Stimulated activated memory B cell treated with anti-CD40 and anti-IgM and Interleukin-4, amounts not matched to agents 10 μg/mL and 1 μg/mL and 100 μg/mL, for 72 hours (primary cell): Measurements from ENCODE around the gene BHMT2.

Source experiments
- ATAC-seq: fragments of 150-1000 bp; cut with Tn5 transposase; 2 replicates; pipeline ENCODE4 v1.10.0; 2021
- H3K27ac Mint-ChIP-seq: one replicate; pipeline ENCODE4 v1.8.0; 2022; ENCODE audit warnings: mild to moderate bottlenecking, mixed read lengths
- H3K27me3 Mint-ChIP-seq: one replicate; pipeline ENCODE4 v1.8.0; 2022; ENCODE audit warnings: mixed read lengths
- H3K36me3 Mint-ChIP-seq: one replicate; pipeline ENCODE4 v1.8.0; 2022; ENCODE audit warnings: mixed read lengths
- H3K4me1 Mint-ChIP-seq: one replicate; pipeline ENCODE4 v1.8.0; 2022; ENCODE audit warnings: mixed read lengths
- H3K4me3 Mint-ChIP-seq: one replicate; pipeline ENCODE4 v1.8.0; 2022; ENCODE audit warnings: mild to moderate bottlenecking, moderate library complexity, mixed read lengths
- H3K9me3 Mint-ChIP-seq: one replicate; pipeline ENCODE4 v1.8.0; 2022; ENCODE audit warnings: mixed read lengths

The BHMT2 gene

DNA sequence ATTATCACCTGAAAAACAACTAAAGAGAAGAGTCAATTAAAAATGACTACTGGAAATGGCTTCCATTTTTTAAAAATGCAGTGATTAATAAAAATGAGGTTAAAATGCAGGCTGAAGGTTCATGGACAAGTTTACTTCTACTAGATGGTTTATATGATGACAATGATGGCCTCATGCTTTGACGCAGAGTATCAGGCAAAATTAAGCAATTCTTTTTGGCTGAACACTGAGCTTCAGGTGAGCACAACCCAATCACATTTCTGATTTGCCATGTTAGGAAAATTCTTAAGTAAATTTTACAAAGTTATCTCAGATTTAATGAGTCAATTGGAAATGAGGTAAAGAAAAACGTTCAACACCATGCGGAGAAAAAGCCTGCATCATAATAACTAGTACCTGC is 22.4 kb upstream of the BHMT2 start:
- no peak overlapping the region for H3K27ac Mint-ChIP-seq
- H3K4me3 Mint-ChIP-seq, result no peak overlapping the region
- no peaks in the 10 kb centered on the region for H3K36me3 Mint-ChIP-seq
- peaks cover 18% of the 10 kb centered on the region for H3K27me3 Mint-ChIP-seq
- H3K4me1 Mint-ChIP-seq, result no peaks in the 10 kb centered on the region
- ATAC-seq, result no peak
- H3K9me3 Mint-ChIP-seq, result no peaks in the 10 kb centered on the region

DNA sequence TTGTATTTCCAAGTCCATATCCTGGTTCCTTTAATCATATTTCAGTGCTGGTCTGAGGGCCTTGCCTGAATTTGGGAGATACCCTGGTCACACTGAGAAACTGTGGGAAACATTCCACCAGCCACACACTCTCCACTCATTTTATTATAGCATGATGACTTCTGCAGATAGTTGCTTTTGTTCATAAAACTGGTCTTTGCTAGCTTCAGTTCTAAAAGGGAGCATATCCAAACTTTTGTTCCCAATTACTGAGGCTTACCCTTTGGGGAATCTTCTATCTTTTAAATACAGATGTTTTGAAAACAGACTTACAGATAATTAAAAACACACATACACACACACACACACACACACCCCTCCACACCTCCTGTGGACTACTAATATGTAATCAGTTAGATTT is 21.1 kb upstream of the BHMT2 start:
- Mint-ChIP-seq H3K36me3 (no peaks in the 10 kb centered on the region), H3K4me3 (no peak overlapping the region), H3K4me1 (no peaks in the 10 kb centered on the region), H3K9me3 (no peaks in the 10 kb centered on the region), H3K27ac (no peak overlapping the region), H3K27me3 (peaks cover 18% of the 10 kb centered on the region)
- ATAC-seq, result no peak

DNA sequence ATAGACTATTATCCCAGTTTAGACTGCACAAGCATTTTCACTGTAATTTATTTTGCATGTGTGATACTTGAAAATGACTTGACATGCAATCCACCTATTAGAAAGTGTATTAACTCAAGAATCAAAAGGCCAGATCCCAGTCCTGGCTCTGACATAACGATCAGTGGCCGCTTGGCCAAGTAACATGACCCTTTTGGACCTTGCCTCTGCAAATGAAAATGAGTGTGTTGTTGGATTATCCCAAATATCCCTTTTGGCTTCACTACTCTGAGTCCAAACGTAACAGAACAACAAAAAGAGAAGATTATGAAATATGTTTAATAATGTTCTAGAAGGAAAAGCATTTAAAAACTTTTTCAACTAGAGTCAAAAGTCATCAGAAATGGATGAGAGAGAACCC is 19.1 kb upstream of the BHMT2 start:
- no peaks in the 10 kb centered on the region for H3K4me1 Mint-ChIP-seq
- H3K9me3 Mint-ChIP-seq, result no peaks in the 10 kb centered on the region
- no peak overlapping the region for H3K4me3 Mint-ChIP-seq
- no peak overlapping the region for H3K27ac Mint-ChIP-seq
- no peak for ATAC-seq
- H3K27me3 Mint-ChIP-seq, result peaks cover 18% of the 10 kb centered on the region
- H3K36me3 Mint-ChIP-seq, result no peaks in the 10 kb centered on the region

DNA sequence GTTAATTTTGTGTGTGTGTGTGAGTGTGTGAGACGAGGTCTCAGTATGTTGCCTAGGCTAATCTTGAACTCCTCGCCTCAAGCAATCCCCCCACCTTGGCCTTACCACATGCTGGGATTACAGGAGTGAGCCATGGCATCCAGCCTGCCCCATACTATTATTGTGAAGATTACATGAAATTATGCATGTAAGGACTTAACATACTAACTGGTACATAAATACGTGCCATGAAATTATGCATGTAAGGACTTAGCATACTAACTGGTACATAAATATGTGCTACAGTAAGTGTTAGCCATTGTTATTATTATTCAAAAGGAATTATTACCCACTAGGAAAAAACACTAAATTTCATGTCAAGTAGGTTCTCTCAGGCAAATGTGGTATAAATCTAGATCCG is 16.2 kb upstream of the BHMT2 start:
- Mint-ChIP-seq H3K4me1 (no peaks in the 10 kb centered on the region), H3K4me3 (no peak overlapping the region), H3K27ac (no peak overlapping the region), H3K9me3 (no peaks in the 10 kb centered on the region), H3K27me3 (peaks cover 15% of the 10 kb centered on the region), H3K36me3 (no peaks in the 10 kb centered on the region)
- ATAC-seq, result no peak

DNA sequence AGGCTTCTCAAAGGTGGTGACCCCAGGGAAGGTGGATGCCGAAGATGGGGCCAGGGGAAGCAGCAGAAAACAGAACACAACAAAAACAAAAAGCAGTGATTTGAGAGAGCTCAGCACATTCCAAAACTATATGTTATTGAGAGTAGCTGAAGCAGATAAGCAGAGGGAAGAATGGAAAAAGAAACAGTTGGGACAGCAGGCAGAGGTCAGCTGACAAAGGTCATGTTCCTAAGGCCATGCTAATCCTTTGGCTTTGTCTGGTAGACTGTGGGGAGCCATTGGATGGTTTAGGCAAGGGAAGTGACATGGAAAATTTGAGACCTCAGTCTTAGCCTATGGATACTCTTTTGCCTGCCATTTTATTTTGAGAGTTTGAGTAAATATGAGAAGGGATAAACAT is 14.6 kb upstream of the BHMT2 start:
- Mint-ChIP-seq H3K36me3 (no peaks in the 10 kb centered on the region), H3K4me3 (no peak overlapping the region), H3K27me3 (peaks cover 6% of the 10 kb centered on the region), H3K9me3 (no peaks in the 10 kb centered on the region), H3K27ac (no peak overlapping the region), H3K4me1 (no peaks in the 10 kb centered on the region)
- no peak for ATAC-seq

DNA sequence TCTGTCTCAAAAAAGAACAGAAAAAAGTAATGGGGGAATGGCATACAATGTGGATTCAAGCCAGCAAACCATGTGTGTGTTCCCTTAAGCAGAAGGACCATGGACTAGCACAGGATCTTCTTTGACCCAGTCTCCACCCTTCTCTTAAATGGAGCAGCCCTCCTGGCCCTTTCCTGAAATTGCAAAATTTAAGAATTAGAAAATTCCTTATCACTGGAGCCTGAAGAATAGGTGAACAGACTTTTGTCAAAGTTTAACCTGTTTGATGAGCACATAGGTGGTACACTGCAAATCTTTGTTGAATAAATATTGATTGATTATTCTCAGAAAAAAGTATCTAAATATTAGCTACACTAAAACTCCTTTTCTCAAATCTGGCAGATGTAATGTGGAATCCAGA is 12.7 kb upstream of the BHMT2 start:
- Mint-ChIP-seq H3K4me1 (no peaks in the 10 kb centered on the region), H3K27ac (no peak overlapping the region), H3K36me3 (no peaks in the 10 kb centered on the region), H3K9me3 (no peaks in the 10 kb centered on the region), H3K4me3 (no peak overlapping the region), H3K27me3 (no peaks in the 10 kb centered on the region)
- ATAC-seq, result no peak

DNA sequence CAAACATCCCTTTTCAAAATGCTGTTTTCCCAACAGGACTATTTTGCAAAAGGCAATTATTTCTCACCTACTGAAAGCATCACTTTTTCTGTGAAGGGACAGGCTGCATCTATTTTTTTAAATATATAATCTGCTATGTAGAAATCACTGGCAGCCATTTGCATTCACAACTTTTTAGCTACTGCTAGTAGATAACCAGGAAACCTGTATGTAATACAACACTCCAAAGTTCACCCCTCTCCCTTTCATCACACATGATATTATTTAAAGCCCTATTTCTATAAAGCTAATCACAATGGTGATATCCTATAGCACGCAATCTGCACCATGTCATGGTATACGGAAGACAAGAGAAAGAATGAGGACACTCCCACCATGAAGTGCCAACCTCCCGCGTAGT is 9.9 kb upstream of the BHMT2 start:
- Mint-ChIP-seq H3K27ac (no peak overlapping the region), H3K4me1 (no peaks in the 10 kb centered on the region), H3K9me3 (no peaks in the 10 kb centered on the region), H3K27me3 (no peaks in the 10 kb centered on the region), H3K36me3 (no peaks in the 10 kb centered on the region), H3K4me3 (no peak overlapping the region)
- ATAC-seq, result no peak

DNA sequence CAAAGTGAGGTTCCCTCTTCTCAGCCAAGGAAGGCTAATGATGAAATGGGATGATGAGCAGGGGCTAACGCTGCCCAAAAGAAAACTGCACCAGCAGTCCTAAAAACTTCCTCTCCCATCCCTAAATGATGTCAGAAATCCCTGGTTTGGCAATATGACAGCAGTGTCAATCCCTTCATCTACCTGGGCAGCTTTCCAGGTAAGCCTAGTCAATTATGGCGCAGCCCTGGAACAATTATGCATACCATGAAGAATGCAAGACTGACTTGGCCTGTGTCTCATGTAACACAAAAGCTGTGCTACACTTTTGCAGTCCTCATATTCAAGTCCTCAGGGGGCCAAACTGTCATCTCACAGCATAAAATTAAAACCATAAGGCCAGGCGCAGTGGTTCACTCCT is 7.1 kb upstream of the BHMT2 start:
- no peaks in the 10 kb centered on the region for H3K36me3 Mint-ChIP-seq
- no peaks in the 10 kb centered on the region for H3K27me3 Mint-ChIP-seq
- H3K27ac Mint-ChIP-seq, result no peak overlapping the region
- H3K4me1 Mint-ChIP-seq, result no peaks in the 10 kb centered on the region
- no peak overlapping the region for H3K4me3 Mint-ChIP-seq
- no peak for ATAC-seq
- no peaks in the 10 kb centered on the region for H3K9me3 Mint-ChIP-seq

DNA sequence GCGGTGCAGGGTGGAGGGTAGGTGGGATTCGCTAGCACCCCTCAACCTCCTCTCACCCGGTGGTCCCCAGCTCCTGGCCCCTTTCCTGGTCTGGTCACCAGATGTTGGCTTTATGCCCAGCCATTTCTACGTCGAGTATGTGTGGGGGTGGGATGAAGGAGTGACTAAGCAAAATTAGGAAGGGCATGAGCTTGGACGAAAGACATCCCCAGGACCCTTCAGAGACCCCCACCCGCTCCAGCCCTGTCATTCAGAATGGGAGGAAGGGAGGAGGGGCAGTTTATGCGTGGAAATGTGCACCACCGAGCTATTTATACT is 742 bp downstream of the BHMT2 start:
- Mint-ChIP-seq H3K4me1 (no peaks in the 10 kb centered on the region), H3K27ac (no peak overlapping the region), H3K36me3 (no peaks in the 10 kb centered on the region), H3K9me3 (peaks cover 3% of the 10 kb centered on the region), H3K27me3 (peaks cover 50% of the 10 kb centered on the region), H3K4me3 (no peak overlapping the region)
- ATAC-seq, result no peak

DNA sequence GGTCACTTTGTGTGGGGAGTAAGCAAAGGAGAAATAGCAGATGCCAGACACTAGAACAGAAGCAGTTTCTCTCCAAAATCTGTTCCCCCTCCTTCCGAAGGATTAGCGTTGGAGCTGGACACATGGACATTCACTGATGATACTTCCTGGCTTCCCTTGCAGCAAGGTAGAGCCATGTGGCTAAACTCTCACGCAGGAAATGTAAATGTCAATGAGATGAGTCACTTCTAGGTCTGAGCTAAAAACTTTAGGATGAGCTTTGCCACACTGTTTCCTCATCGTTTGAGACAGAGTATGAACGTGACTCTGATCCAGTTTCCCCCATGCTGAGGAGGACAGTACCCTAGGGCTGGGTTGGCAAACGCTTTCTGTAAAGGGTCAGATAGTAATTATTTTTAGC is 5.1 kb downstream of the BHMT2 start:
- Mint-ChIP-seq H3K27ac (no peak overlapping the region), H3K4me3 (no peak overlapping the region), H3K4me1 (no peaks in the 10 kb centered on the region), H3K27me3 (peaks cover 38% of the 10 kb centered on the region), H3K9me3 (no peaks in the 10 kb centered on the region), H3K36me3 (no peaks in the 10 kb centered on the region)
- ATAC-seq, result peak; percentile 24

DNA sequence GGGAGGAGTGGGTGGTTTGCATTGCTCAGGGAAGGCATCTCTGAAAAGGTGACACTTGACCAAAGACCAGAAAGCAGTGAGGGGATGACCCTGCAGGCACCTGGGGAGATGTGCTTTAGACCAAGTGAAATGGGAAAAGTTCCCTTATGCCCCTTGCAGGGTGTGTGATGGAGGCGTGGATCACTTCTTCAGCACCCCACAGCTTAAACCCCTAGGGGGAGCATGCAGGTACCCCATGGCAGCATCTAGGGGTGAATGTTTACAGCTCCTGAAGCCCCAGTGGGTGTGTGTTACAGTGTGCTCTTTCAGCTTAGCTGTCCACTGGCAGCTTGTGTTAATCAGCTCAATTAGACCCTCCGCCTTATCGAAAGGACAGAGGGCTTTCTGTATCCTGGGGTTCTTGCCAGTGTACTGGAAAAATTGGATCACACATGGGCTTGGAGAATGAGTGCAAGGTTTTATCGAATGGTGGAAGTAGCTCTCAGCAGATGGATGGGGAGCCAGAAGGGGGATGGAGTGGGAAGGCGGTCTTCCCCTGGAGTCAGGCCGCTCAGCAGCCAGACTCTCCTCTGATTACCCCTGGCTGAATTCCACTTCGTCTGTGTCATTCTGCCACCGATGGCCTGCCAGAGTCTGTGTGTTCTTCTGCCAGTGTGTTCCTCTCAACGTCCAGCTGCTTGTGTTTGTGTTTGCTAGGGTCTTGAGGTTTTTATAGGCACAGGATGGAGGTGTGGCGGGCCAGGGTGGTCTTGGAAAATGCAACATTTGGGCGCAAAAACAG is 6.3 kb downstream of the BHMT2 start:
- Mint-ChIP-seq H3K4me1 (no peaks in the 10 kb centered on the region), H3K36me3 (no peaks in the 10 kb centered on the region), H3K27me3 (peaks cover 28% of the 10 kb centered on the region), H3K4me3 (no peak overlapping the region), H3K9me3 (no peaks in the 10 kb centered on the region), H3K27ac (no peak overlapping the region)
- ATAC-seq, result no peak

DNA sequence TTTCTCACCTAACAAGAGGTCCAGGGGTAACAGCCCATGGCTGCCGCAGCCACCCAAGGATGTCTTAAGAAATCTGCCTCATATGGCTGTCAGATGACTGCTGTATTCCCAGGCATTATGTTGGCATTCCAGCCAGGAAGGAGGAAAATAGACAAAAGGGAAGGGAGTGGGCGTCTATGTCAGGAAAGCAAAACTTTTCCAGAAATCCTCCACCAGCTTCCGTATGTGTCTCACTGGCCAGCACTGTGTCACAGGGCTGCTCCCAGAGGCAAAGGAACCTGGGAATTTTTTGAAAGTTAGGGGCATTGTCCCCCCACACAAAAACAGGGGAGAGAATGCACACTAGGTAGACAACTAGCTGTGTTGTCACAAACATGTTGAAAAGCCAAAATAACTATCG is 7.3 kb downstream of the BHMT2 start:
- Mint-ChIP-seq H3K36me3 (no peaks in the 10 kb centered on the region), H3K9me3 (no peaks in the 10 kb centered on the region), H3K27ac (no peak overlapping the region), H3K4me3 (no peak overlapping the region), H3K4me1 (no peaks in the 10 kb centered on the region), H3K27me3 (peaks cover 18% of the 10 kb centered on the region)
- ATAC-seq, result no peak

DNA sequence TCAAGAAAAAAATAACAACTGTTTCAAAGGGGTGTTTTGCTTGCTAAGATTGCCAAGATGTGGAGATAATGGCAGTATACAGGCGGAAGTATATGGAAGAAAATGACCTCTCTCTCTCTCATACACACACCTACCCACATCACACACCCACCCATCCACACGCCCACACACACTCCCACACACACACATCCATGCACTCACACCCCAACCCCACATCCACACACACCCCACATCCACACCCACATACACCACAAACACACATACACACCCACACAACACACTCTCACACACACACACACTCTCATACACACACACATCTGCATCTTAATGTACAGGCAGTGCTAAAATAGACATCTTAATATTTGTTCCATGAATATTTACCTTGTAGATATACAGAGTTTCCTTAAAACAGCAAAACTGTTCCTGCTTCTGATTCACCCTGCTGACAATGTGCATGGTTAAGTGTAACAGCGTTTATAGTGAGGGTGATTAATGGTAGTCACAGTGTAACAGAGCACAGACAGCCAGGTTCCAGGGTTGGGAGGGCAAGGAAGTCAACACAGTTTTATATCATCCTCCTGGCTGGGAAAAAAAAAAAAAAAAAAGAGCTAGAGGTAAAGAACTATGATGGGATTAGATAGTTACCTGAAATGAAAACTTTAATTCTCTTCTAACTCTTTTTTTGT is 8.3 kb downstream of the BHMT2 start:
- H3K36me3 Mint-ChIP-seq, result no peaks in the 10 kb centered on the region
- H3K27me3 Mint-ChIP-seq, result peaks cover 8% of the 10 kb centered on the region
- H3K9me3 Mint-ChIP-seq, result no peaks in the 10 kb centered on the region
- no peak overlapping the region for H3K4me3 Mint-ChIP-seq
- H3K4me1 Mint-ChIP-seq, result no peaks in the 10 kb centered on the region
- no peak overlapping the region for H3K27ac Mint-ChIP-seq
- no peak for ATAC-seq

DNA sequence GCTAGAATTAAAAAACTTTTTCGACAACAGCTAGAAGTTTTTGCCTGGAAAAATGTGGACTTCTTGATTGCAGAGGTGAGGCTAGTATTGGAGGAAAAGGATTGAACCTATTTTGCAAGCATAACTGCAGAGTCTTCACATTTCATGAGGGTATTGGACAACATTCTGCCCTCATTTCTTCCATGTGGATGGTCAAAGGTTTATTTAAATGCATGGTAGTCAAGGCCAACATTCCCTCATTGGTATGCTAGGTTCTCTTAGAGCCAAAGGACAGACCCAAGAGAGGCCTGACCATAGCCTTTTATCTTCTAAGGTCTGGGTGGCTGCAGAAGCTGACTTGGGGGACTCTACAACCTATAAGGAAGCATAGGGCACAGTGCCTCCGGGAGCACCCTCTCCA is 11.2 kb downstream of the BHMT2 start:
- Mint-ChIP-seq H3K4me1 (no peaks in the 10 kb centered on the region), H3K9me3 (no peaks in the 10 kb centered on the region), H3K27ac (no peak overlapping the region), H3K4me3 (no peak overlapping the region), H3K27me3 (no peaks in the 10 kb centered on the region), H3K36me3 (no peaks in the 10 kb centered on the region)
- no peak for ATAC-seq

DNA sequence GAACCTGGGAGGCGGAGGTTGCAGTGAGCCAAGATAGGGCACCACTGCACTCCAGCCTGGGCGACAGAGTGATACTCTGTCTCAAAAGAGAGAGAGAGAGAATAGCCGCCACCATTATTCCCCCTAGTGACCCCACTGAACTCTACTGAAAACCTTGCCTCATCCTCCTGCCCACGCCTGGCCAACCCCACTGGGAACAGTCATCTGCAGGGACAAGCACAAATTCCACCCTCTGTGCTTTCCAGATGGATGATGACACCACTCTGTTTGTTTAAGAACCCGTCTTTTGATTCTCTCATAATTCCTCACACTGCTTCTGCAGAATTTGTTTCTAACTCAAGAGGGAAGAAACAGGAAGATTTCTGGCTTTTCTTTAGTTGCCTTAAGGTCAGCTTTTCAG is 12.2 kb downstream of the BHMT2 start:
- no peaks in the 10 kb centered on the region for H3K36me3 Mint-ChIP-seq
- H3K27ac Mint-ChIP-seq, result no peak overlapping the region
- no peak overlapping the region for H3K4me3 Mint-ChIP-seq
- ATAC-seq, result no peak
- H3K4me1 Mint-ChIP-seq, result no peaks in the 10 kb centered on the region
- H3K9me3 Mint-ChIP-seq, result no peaks in the 10 kb centered on the region
- no peaks in the 10 kb centered on the region for H3K27me3 Mint-ChIP-seq

DNA sequence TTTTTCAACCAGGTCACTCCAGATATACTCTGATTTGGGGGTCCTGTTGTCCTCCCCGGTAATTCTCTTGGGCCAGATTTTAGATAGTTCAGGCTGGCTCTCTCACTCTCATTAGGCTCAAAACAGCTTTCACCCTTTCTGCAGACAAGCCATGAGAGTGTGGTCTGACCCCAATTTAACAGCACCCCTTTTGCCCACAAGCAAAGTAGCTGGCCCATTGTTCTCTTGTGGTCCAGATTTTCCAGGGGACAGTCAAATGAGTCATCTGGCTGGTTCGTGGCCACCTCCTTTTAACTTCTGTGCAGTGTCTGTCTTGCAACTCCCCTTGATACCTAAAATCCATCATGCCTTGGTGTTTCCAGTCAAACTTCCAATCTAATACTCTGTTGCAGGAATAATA is 16.5 kb downstream of the BHMT2 start:
- no peaks in the 10 kb centered on the region for H3K36me3 Mint-ChIP-seq
- H3K4me3 Mint-ChIP-seq, result no peak overlapping the region
- H3K4me1 Mint-ChIP-seq, result no peaks in the 10 kb centered on the region
- no peak for ATAC-seq
- H3K27ac Mint-ChIP-seq, result no peak overlapping the region
- no peaks in the 10 kb centered on the region for H3K27me3 Mint-ChIP-seq
- H3K9me3 Mint-ChIP-seq, result no peaks in the 10 kb centered on the region
